ENCODE data around the gene TIMM17A. TPM values are rescaled to one million over a fixed set of nuclear protein-coding genes. Genes with fewer than 3 reads are reported as not detected.

TIMM17A gene
- total RNA-seq, 3 donors from 2014 or later (not counting 1 experiment from before 2014, with no cell fraction given), result 48.7 to 53.9 (median 51.8) TPM

- 70% methylated on average over 2 of the region's 2 CpGs for WGBS (ENCODE audit: insufficient coverage)
- H3K4me1 Mint-ChIP-seq, result peaks cover 23 to 28% of the 10 kb centered on the region in 2 donors
Measured at GRCh38 chr1:201985355-201985754, 30.1 kb downstream of the TIMM17A start.

GRCh38 chr1:201988601-201989000, 33.3 kb downstream of the TIMM17A start:
- no peak for ATAC-seq
- 95% methylated on average over 7 of the region's 7 CpGs for WGBS (ENCODE audit: insufficient coverage)

More at GRCh38 chr1:201985355-201985754, 30.1 kb downstream of the TIMM17A start:
- no peak for TF ChIP-seq CTCF (IDR thresholded peaks at IDR 0.05)
- H3K9me3 ChIP-seq (ENCODE audit: control insufficient read depth, insufficient read depth, low read length), result no peaks in the 10 kb centered on the region
- no peaks in the 10 kb centered on the region for H3K27me3 ChIP-seq (ENCODE audit: control insufficient read depth, insufficient read depth, low read length)
- DNase-seq, result no peak
- Mint-ChIP-seq H3K4me3 (no peak overlapping the region), H3K9me3 (no peaks in the 10 kb centered on the region), H3K27me3 (ENCODE audit: low read depth in 2 of 2) (no peaks in the 10 kb centered on the region), H3K27ac (peak overlapping the region in 1 of 2 donors; percentile 21), H3K36me3 (no peaks in the 10 kb centered on the region)
- intact Hi-C loops (cut with micrococcal nuclease), result no loop called here
- peaks cover 14% of the 10 kb centered on the region for H3K36me3 ChIP-seq (ENCODE audit: control insufficient read depth, insufficient read depth, low read length)
- H3K4me1 ChIP-seq (ENCODE audit: control insufficient read depth, insufficient read depth, low read length), result peaks cover 13% of the 10 kb centered on the region
- H3K4me3 ChIP-seq (ENCODE audit: low read length), result no peak overlapping the region
- ATAC-seq, result no peak
- no peak overlapping the region for H3K27ac ChIP-seq (ENCODE audit: low read length)

GRCh38 chr1:201989354-201990128, 34.2 kb downstream of the TIMM17A start:
- intact Hi-C loops (cut with micrococcal nuclease), result no loop called here
- H3K27ac Mint-ChIP-seq, result no peak overlapping the region
- Histone ChIP-seq H3K4me1 (ENCODE audit: control insufficient read depth, insufficient read depth, low read length) (no peaks in the 10 kb centered on the region), H3K4me3 (ENCODE audit: low read length) (no peak overlapping the region), H3K36me3 (ENCODE audit: control insufficient read depth, insufficient read depth, low read length) (peaks cover 40% of the 10 kb centered on the region), H3K27ac (ENCODE audit: low read length) (no peak overlapping the region), H3K27me3 (ENCODE audit: control insufficient read depth, insufficient read depth, low read length) (no peaks in the 10 kb centered on the region), H3K9me3 (ENCODE audit: control insufficient read depth, insufficient read depth, low read length) (no peaks in the 10 kb centered on the region)
- H3K4me3 Mint-ChIP-seq, result no peak overlapping the region
- ATAC-seq (no peak), DNase-seq (no peak)
- WGBS (ENCODE audit: insufficient coverage), result 97% methylated on average over 9 of the region's 10 CpGs
- H3K36me3 Mint-ChIP-seq, result peaks cover 18% of the 10 kb centered on the region
- H3K9me3 Mint-ChIP-seq, result no peaks in the 10 kb centered on the region
- H3K4me1 Mint-ChIP-seq, result peaks cover under 1 to 4% of the 10 kb centered on the region in 2 donors
- H3K27me3 Mint-ChIP-seq (ENCODE audit: low read depth in 2 of 2), result no peaks in the 10 kb centered on the region
- no peak for TF ChIP-seq CTCF (IDR thresholded peaks at IDR 0.05)

More at GRCh38 chr1:201988601-201989000, 33.3 kb downstream of the TIMM17A start:
- Mint-ChIP-seq H3K4me3 (no peak overlapping the region), H3K9me3 (no peaks in the 10 kb centered on the region), H3K27ac (no peak overlapping the region), H3K36me3 (peaks cover 10% of the 10 kb centered on the region), H3K27me3 (ENCODE audit: low read depth in 2 of 2) (no peaks in the 10 kb centered on the region), H3K4me1 (peaks cover 9 to 13% of the 10 kb centered on the region in 2 donors)
- peaks cover 35% of the 10 kb centered on the region for H3K36me3 ChIP-seq (ENCODE audit: control insufficient read depth, insufficient read depth, low read length)
- H3K4me1 ChIP-seq (ENCODE audit: control insufficient read depth, insufficient read depth, low read length), result peaks cover 1% of the 10 kb centered on the region
- H3K27me3 ChIP-seq (ENCODE audit: control insufficient read depth, insufficient read depth, low read length), result no peaks in the 10 kb centered on the region
- intact Hi-C loops (cut with micrococcal nuclease), result no loop called here
- TF ChIP-seq CTCF (IDR thresholded peaks at IDR 0.05), result no peak
- H3K9me3 ChIP-seq (ENCODE audit: control insufficient read depth, insufficient read depth, low read length), result no peaks in the 10 kb centered on the region
- no peak overlapping the region for H3K4me3 ChIP-seq (ENCODE audit: low read length)
- no peak overlapping the region for H3K27ac ChIP-seq (ENCODE audit: low read length)
- no peak for DNase-seq

All from natural killer cell (primary cell).